ENCODE measurements around the gene KITLG.
"Not testable (repeated sequence)": the region's sequence is repeated elsewhere in the genome, so short reads cannot be mapped to it uniquely, and the experiment has no call there.

The KITLG gene, protein sequence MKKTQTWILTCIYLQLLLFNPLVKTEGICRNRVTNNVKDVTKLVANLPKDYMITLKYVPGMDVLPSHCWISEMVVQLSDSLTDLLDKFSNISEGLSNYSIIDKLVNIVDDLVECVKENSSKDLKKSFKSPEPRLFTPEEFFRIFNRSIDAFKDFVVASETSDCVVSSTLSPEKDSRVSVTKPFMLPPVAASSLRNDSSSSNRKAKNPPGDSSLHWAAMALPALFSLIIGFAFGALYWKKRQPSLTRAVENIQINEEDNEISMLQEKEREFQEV

GRCh38 chr12:88580051-88580871, at the start of gene KITLG:
Gene KITLG, minus strand, starts transcription at chr12:88580471. Its CDS starts 193 bp downstream, at chr12:88580278.
- peak; percentile 52 for DNase-seq (ENCODE audit: low read depth, low spot score)

GRCh38 chr12:88628856-88629509, 48.7 kb upstream of the KITLG start:
- DNase-seq (ENCODE audit: low read depth, low spot score), result no peak

DNA sequence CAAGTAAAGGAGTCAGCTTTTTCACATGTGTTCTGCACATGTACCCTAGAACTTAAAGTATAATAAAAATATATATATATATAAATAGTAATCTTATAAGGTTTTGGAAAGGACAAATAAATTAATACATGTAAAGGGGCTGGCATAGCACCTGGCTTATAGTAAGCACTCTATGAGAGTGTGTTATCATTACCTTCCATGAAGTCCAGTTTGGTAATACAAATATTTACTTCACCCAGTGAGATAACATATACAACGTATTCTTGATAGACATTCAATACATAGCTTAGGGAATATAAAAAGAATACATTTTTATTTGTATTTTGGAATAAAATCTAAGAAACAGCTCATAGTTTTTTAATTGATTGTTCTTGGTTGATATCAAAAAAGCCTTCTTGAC, 47.8 kb upstream of the KITLG start:
- DNase-seq (ENCODE audit: low read depth, low spot score), result not testable (repeated sequence)

GRCh38 chr12:88627501-88627900, 47.2 kb upstream of the KITLG start:
- no peak for DNase-seq (ENCODE audit: low read depth, low spot score)

DNA sequence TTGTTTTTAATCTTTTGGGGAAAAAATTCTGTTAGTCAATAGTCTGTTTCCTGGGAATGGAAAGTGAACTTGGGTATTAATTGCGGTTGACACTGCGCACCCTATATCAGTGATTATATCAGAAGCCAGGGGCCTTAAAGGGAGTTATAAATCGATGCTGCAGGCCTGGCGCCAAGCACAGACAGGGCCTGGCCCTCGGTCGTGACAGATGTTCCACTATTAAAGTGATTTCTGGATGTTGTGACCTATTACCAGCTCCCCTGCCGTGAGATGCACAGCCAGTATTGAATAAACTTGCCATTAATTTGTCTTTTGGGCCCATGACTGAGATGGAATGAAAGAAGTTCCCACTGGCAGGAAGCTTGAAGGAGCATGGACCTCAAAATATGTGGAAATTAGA, 45.1 kb upstream of the KITLG start:
- DNase-seq (ENCODE audit: low read depth, low spot score), result no peak

DNA sequence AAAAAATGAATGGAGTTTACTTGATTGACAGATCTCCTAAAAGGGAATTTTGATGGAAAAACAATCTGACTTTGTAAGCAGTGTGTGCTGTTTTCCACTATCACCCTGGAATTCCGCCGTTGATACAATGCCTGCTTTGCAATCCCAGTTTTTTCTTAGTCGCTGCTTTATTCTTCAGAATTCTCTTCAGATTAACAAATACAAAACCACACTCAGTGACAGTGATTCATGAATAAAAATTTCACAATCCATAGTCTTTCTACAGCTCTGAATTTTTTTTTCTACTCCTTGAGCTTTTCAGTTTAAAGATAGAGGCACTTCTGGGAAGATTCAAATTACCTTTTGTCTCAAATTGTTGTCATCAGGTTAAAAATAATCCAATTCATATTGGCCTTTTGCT, 44.6 kb upstream of the KITLG start:
- DNase-seq (ENCODE audit: low read depth, low spot score), result no peak

GRCh38 chr12:88623777-88624548, 43.7 kb upstream of the KITLG start:
- DNase-seq (ENCODE audit: low read depth, low spot score), result no peak

DNA sequence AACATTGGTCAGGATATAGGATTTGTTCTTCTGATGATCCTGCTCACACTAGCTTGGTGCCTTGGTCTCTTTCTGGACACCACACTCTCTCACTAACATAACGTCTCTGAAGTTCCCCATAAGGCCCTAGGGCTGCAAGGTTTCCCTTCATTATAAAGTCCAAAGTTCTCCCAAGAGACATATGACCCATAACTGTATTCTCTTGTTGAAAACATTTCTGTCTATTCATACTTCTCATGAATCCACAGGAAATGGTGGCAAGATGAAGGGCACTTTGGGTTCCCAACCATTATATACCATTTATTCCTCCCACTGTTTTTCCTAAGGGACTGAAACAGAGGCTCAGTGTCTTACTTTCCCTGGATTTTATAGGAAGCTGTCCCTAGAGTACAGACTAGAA, 37.1 kb upstream of the KITLG start:
- DNase-seq (ENCODE audit: low read depth, low spot score), result no peak

DNA sequence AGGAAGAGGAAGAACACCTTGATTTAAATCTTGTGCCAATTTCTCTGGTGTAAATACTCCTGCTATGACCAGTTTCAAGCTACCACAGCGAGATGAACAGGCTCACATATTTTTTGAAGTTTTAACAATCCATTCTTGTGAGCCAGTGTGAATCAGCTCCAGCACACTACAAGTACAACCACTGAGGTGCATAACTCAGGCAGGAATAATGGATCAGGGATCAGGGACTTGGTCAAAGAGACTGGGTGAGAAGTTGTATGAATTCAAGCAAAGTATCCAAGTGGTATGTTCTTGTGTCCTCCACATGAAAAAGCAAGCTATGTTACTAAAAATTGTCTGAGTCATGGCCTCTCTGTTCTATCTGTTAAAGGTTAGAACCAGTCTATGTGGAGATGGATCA, 35.2 kb upstream of the KITLG start:
- no peak for DNase-seq (ENCODE audit: low read depth, low spot score)

DNA sequence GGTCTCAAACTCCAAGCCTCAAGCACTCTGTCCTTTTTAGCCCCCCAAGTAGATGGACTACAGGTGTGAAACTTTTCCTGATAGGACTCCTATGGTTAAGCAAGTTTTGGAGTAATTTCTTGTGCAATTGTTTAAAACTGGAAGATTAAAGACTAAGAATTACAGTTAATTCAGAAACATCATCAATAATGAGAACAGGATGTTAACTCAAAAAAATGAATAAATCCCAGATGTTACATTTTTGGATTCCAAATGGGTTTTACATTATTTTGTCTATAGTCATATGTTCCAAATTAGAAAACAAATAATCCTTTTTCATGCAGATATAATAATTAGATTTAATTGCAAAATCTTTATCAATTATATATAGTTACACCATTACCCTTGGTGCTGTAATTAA, 24.4 kb upstream of the KITLG start:
- no peak for DNase-seq (ENCODE audit: low read depth, low spot score)

DNA sequence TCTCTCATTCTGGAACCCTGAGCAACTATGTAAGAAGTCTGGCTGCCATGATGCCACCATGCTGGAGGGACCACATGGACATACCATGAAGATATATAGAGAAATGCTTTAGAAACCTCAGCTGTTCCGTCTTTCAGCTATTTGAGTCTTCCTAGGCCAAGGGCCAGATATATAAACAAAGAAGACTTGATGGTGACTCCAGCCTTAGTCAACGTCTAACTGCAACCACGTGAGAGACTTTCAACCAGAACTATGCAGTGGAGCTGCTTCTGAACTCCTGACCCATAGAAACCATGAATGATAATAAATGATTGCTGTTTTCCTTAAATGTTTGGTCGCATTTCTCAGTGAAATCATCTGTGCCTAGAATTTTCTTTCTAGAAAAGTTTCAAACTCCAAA, 20.0 kb upstream of the KITLG start:
- no peak for DNase-seq (ENCODE audit: low read depth, low spot score)

- DNase-seq (ENCODE audit: low read depth, low spot score), result no peak
These were observed 17.1 kb upstream of the KITLG start for GRCh38 chr12:88597365-88597764.

DNA sequence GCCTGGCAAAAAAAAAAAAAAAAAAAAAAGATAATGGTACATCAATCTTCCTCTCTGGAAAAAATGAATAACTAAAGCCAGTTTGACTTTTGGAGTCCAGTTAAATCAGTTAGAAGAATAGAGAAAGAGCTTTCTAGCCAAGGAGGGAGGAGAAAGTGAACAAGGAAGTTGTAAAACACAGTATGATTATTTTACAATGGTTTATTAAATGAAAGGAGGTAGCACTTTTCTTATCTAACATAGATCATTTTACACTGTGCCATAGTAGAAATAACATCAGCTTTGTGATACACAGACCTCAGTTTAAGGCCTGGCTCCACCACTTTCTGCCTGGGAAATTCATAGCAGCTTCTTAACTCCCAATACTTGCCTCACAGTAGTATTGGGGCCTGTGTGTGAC, 15.4 kb upstream of the KITLG start:
- no peak for DNase-seq (ENCODE audit: low read depth, low spot score)

DNA sequence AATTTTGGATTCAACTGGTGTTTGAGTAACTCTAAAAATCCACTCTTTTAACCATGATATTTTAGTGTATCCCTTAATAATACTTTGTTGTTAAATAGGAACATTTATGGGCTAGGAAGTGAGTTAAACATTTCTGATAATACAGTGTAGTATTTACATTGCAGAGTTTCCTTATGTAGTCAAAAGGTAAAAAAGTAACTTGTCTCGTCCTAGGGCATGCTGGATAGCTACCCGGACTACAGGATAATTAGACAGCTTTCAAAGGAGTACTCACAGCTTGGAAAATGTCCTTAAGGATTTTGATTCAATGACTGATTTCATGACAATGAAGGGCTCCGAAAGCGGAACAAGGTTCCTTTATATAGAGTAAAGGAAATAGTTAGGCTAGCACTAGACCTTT, 14.5 kb upstream of the KITLG start:
- DNase-seq (ENCODE audit: low read depth, low spot score), result no peak

- no peak for DNase-seq (ENCODE audit: low read depth, low spot score)
These were observed 11.1 kb upstream of the KITLG start for GRCh38 chr12:88591343-88591742.

DNA sequence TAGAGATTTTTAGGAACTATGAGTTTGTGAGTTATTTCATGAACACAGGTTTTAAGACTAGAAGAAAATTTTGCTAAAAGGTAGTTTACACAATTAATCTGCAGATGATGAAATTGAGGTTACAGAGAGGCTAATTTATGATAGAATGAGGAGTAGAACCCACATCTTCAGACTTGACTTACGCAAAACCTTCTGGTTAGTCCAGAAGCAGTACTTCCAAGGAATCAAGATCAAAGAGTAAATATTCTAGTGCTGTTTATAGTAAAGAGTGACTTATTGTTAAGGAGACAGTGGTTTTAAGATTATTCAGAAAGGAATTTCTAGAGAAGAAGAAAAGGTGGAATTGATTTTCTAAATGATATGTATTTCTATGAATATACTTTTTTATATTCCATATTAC, 10.6 kb upstream of the KITLG start:
- no peak for DNase-seq (ENCODE audit: low read depth, low spot score)

GRCh38 chr12:88585077-88585476, 4.8 kb upstream of the KITLG start:
- no peak for DNase-seq (ENCODE audit: low read depth, low spot score)

GRCh38 chr12:88579601-88580050, 645 bp downstream of the KITLG start:
- DNase-seq (ENCODE audit: low read depth, low spot score), result no peak

DNA sequence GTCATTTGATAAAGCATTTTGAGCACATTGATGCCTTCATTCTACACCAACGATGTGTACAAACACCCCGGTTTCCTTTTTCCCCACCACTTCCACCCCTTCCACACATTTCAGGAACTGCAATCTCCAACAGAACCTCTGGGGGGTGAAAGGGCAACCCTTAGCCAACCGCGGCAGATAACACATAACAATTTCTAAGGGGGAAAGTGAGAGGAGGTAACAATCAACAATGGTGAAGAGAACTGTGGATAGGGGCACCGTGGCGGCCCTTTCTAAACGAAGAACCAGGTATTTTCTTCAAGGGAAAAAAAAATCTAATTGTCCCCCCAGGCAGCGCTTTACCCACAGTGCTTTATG, 1.1 kb downstream of the KITLG start:
- no peak for DNase-seq (ENCODE audit: low read depth, low spot score)

DNA sequence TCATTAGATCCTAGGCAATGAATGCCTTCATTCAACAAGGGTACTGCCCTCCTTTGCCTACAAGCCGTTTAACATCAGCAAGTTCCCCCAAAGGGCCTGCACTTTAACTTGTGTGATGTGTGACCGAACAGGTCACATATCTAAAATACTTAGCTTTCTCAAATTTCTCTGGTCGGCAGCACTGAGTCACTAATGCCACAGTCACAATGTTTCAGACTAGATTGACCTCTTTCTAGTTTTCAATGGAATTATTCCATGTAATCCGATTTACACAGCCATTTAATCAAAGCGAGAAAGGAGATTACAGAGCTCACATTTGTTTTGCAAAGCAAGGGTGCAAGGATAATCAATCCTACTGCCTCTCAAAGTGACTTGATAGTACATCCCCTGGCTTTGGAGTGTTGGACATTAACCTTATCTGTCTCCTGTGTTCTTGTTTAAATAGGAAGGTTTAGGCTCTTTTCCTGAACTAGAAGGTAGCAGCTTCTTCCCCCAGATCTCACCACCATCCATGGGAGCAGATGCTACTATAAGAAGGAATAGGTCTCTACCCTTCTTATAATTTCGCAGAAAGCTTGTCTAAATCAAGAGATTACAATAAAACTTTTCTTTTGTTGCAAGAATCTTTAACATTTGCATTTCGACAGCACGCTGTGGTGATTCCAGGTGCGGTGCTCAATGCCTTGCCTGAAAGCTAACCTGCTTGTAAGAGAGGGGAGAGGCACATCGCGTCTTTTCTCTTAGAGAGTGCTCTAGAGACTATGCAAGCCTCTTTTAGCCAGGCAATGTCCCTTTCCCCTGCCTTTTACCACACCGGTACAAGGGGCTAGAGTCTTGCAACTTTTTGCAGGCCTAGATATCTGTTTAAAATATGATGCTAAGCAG, 1.8 kb downstream of the KITLG start:
- no peak for DNase-seq (ENCODE audit: low read depth, low spot score)

DNA sequence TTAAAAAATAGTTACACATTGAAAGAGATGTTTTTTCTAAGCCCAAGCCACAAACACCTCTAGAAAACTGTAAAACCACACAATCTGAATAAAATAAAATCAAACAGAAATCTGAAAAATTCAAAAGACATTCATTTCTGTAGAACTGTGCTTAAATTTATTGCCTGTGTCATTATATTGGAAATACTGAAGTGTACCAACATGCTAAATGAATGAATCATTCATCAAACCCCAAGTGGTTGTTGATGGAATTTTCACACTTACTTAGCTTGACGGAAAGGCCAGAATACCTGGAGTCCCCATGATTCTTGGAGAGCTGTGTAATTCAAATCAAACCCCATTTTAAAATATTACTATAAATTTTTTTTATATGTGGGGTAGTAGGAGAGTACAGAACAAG, 2.7 kb downstream of the KITLG start:
- DNase-seq (ENCODE audit: low read depth, low spot score), result no peak
